Measurements from ENCODE around the gene MYO5C.

MYO5C gene

GRCh38 chr15:52207191-52207590 lies 88.4 kb downstream of the MYO5C start:
- DNase-seq (ENCODE audit: extremely low read depth, low read depth): no peak
- TF ChIP-seq CTCF (IDR thresholded peaks at IDR 0.05; ENCODE audit: low read depth, low read length, missing control alignments): no peak
- no peak overlapping the region for H3K4me3 ChIP-seq (replicated peaks; ENCODE audit: low read depth, low read length)

- no peak overlapping the region for H3K4me3 ChIP-seq (replicated peaks; ENCODE audit: low read depth, low read length)
- no peak for DNase-seq (ENCODE audit: extremely low read depth, low read depth)
- TF ChIP-seq CTCF (IDR thresholded peaks at IDR 0.05; ENCODE audit: low read depth, low read length, missing control alignments): no peak
These were observed 89.2 kb downstream of the MYO5C start for GRCh38 chr15:52206446-52206845.

GRCh38 chr15:52204657-52205056 lies 90.9 kb downstream of the MYO5C start:
- TF ChIP-seq CTCF (IDR thresholded peaks at IDR 0.05; ENCODE audit: low read depth, low read length, missing control alignments): no peak
- DNase-seq (ENCODE audit: extremely low read depth, low read depth): no peak

DNA sequence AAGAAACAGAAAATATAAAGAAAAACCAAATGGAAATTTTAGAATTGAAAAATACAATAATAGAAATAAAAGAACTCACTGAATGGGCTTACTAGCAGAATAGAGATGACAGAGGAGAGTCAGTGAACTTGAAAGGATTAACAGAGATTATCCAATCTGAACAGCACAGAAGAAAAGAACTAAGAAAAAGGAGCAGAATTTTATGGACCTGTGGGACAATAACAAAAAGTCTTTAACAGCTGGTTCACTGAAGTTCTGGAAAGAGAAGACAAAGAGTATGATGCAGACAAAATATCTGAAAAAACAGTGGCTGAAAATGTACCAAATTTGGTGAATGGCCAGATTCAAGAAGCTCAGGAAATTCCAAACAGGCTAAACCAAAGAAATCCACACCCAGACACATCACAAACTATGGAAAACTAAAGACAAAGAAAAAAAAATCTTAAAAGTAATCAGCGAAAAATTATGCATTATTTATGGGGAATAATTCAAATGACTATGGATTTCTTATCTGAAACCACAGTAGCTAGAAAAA lies 94.7 kb downstream of the MYO5C start:
- no peak for DNase-seq (ENCODE audit: extremely low read depth, low read depth)
- H3K4me3 ChIP-seq (replicated peaks; ENCODE audit: low read depth, low read length): no peak overlapping the region
- no peak for TF ChIP-seq CTCF (IDR thresholded peaks at IDR 0.05; ENCODE audit: low read depth, low read length, missing control alignments)

More at GRCh38 chr15:52204657-52205056, 90.9 kb downstream of the MYO5C start:
- no peak overlapping the region for H3K4me3 ChIP-seq (replicated peaks; ENCODE audit: low read depth, low read length)

DNA sequence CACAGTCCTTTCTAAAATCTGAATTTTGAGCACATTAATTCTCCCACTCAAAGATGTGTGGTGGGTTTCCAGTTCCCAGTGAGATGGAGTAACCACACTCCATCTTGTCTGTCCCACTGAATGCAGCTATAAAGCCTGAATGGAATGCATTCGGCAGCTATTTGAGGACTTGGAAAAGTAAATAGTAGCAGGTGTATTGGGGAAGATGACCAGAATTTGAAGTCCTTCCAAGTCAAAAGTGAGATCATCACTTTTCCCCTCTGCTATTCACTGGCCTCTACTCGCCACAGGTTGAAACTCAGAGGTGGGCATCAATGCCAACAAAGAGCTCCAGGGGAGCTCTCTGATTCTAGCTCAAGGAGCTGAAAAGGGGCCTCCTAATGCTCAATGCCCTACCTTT lies 96.3 kb downstream of the MYO5C start:
- TF ChIP-seq CTCF (IDR thresholded peaks at IDR 0.05; ENCODE audit: low read depth, low read length, missing control alignments): no peak
- H3K4me3 ChIP-seq (replicated peaks; ENCODE audit: low read depth, low read length): no peak overlapping the region
- no peak for DNase-seq (ENCODE audit: extremely low read depth, low read depth)

- H3K4me3 ChIP-seq (replicated peaks; ENCODE audit: low read depth, low read length): no peak overlapping the region
- no peak for DNase-seq (ENCODE audit: extremely low read depth, low read depth)
- no peak for TF ChIP-seq CTCF (IDR thresholded peaks at IDR 0.05; ENCODE audit: low read depth, low read length, missing control alignments)
These were observed 98.7 kb downstream of the MYO5C start for GRCh38 chr15:52196891-52197290.

GRCh38 chr15:52193791-52194190 lies 101.8 kb downstream of the MYO5C start:
- no peak for TF ChIP-seq CTCF (IDR thresholded peaks at IDR 0.05; ENCODE audit: low read depth, low read length, missing control alignments)
- no peak overlapping the region for H3K4me3 ChIP-seq (replicated peaks; ENCODE audit: low read depth, low read length)
- no peak for DNase-seq (ENCODE audit: extremely low read depth, low read depth)

Measured in HFF-Myc (cell line).